ENCODE results near the gene DGKI.

DGKI gene

DNA sequence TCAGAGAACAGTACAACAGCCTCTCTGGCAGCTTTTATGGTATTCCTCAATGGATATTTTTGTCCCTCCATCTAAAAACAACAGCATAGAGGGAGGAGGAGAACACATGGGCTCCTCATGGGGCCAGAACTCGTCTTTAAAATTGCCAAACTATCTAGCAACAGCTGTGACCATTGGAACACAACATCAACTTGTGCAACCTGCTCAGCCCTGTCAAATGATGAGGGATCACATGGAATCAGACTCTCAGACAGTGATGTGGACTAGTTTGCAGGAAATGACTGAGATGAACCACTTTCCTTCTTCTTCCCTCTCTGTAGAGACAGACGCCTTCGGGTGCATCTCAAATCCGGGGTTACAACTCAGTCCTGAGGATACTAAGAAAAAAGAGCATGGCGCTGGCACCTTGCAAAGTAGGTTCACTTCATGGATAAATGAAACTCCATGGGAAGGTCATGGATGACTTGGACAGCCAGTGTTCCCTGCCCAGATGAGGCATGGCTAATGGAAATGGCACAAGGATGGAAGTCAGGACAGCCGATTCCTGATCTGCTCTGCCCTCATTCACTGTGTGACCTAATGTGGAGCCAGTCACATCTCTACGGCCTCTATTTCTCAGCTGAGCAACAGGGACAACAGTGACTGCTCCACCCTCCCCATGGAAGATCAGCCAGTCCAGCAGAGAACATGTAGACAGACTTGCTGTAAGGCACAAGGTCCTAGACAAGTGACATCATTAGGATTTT lies 24.6 kb upstream of the DGKI start:
- no peak for DNase-seq

DNA sequence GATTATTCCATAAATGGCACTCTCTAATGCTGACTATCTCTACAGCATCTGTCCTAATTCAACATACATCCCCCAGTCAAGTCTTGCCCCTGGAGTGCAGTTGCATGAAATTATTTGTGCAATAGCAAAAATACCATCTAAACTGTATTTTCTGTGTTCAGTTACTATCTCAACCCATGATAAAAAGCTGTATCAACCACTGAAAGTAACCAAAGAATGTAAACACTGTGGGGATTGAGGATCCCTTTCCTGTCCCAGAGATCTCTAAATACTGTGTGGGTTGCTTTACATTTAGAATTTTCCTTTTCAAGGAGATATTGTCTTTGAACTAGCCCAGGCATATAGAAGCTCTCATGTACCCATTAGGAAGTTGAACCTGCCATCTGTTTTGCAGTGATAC lies 23.9 kb upstream of the DGKI start:
- no peak for DNase-seq

DNA sequence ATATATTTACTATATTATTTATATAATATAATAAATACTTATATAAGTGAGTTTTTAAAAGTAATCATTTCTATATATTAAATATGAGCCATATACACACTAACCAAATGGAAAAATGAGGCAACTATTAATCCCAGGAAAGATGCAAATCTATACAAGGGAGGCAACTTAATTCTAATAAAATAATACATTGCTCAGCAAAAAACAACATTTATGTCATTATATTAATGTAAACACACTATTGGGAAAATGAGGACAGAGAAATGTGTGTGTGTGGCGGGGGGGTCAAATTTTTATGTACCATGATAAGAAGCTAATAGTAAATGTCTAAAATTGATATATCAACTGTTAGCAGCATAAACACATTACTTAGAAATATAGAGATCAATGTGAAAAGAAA lies 23.3 kb upstream of the DGKI start:
- DNase-seq = no peak

- no peak for DNase-seq
Measured at GRCh38 chr7:137869260-137869659, 22.5 kb upstream of the DGKI start.

DNA sequence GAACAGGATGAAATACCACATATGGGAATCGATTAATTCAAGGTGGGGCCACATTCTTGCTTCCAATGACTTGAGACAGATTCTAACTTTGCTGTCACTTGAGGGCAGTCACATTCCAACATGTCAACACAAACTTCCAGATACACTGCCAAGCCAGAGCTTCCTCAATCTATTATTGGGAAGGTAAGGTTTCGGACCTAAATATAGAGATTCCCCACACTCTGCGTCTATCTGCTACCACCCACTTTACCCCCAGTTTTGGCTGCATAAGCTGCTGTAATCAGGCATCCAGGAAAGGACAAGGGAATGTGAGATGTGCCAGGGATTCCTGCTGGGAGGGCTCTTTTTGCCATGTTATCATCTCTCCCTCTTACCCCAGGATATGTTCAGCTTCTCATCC lies 20.5 kb upstream of the DGKI start:
- DNase-seq = no peak

DNA sequence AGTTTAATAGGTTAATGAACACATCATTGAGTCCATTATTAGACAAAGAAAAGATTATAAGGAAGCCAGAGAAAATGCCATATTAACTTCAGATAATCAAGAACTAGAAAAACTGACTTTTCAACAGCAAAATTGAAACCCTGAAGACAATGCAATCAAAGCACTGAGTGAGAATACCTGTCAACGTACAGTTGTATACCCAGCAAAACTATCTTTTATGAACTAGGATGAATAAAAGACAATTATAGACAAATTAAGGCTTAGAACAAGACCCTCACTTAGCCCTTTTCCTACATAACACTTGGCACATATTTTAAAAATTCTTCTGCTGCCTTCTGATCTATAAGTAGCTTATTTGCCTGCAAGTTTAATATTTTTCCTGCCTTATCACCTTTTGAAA lies 19.0 kb upstream of the DGKI start:
- DNase-seq = no peak

DNA sequence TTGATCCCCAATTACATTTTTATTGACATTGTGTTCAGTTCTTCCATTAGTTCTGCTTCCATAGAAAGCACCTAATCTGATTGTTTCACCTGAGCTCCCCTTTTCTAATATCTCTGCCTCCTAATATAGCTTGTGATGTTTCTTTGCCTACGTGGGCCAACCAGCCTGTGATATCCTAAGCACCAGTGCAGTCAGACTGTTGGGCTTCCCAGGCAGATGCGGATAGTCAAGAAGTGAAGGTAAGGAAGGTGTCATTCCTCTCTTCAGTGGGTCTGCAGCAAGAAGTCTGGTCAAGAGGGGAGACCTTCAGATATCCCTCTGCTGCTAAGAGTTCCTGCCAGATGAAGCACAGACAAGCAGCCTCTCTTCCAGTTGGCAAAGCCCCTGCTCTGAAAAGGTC lies 16.2 kb upstream of the DGKI start:
- no peak for DNase-seq

DNA sequence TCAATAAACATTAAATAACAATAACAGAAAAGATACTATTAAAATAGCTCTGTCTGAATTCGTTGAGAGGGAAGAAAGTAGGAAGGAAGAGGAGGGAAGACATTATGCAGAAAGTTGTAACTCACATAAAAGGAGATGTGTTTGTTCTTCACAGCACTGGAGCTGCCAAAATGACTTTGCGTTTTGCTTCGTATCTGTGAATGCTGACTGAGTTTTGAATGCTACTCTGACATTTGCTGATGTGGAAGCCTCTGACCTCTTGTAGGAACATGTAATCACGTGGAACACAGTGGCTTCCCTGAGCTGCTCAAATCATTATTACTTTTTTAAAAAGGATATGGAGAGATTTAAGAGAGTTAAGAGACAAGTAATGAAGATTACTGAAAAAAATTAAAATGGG lies 15.6 kb upstream of the DGKI start:
- DNase-seq = no peak

DNA sequence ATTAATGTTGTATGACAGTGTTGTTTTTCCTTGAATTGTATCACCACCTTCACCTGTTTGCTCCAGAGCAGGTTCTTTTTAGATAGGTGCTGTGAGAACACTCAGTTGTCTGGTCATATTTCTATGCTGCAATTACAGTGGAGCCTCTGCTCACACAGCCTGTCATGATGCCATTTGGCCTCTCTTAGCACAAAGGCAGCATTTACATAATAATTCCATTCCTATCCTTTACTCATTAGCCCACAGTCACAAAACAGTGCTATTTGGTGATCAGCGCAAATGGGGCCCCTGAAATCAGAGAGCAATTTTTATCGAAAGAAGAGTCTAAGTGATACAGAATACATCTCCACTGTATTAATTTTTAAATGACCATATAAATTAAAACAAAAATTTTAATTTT lies 13.8 kb upstream of the DGKI start:
- DNase-seq = no peak

DNA sequence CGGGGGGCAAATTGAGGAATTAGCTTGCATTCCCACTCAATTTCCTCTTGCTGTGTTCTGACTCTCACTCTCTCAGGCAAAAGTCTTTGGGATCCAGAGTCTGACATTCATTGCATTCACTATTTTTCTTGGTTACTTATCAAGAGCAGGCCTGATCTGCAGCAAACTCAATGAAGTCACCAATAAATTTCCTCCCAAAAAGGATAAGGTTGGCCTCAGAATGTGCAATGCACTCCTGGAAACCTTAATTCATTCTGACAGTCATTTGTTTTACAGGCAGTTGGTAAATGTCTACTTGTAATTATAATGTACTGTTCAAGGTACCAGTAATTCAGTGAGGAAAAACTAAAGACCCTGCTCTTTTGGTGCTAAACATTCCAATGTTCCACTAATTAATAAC lies 6.3 kb upstream of the DGKI start:
- DNase-seq = no peak

DNA sequence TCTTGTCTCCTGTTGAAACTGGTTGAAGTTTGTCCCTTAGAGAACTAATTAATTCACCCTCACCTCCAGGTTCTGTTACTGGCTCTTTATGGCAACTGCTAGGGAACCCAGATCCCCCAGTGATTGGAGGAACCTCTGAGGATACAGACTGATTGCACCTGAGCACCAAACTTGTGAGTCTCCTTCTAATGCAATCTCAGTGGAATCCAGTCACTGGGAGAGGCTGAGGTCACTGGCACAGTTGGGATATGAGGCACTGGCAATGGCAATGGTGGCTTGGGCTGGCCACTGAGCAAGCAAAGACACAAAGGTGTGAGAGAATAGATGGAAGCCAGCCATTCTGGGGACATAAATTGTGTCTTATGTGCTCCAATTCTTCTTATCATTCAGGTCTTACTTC lies 5.3 kb upstream of the DGKI start:
- no peak for DNase-seq

- DNase-seq = no peak
Measured at GRCh38 chr7:137850972-137851945, 4.5 kb upstream of the DGKI start.

DNA sequence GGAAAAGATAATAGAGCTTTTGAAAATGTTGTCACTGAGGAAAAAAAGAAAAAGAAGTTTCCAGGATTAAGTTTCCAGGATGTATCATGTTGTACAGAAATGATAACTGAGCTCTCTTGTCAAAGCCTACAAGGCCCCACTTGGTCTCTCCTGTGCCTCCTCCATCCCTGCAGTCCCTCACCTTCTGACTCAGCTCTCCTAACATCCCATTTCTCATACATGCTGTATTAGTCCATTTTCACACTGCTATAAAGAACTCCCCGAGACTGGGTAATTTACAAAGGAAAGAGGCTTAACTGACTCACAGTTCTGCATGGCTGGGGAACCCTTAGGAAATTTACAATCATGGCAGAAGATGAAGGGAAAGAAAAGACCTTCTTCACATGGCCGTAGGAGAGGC lies 3.8 kb upstream of the DGKI start:
- no peak for DNase-seq

GRCh38 chr7:137848095-137848494 lies 1.3 kb upstream of the DGKI start:
- DNase-seq = no peak

DNA sequence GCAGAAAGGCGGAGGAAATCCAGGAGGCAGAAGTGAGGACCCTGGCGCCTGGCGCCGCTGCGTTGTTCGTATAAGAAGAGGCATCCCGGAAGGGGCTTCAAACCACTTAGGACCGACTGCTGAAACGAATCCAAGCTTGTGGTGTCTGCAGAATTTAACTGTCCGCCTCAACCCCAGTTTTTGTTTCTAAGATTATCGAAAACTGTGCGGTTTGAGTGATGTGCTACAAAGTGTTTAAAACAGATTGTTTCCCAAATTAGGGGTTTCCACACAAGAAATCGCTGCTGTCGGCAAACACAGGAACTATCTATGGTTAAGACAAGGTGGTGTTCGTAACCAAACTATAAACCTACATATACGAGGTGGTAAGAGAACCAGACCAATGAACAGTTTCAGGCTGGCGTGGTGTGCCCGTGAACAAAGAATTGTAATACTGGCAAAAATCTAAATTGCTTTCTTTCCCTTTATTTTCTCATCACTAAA lies 835 bp upstream of the DGKI start:
- DNase-seq = no peak

DNA sequence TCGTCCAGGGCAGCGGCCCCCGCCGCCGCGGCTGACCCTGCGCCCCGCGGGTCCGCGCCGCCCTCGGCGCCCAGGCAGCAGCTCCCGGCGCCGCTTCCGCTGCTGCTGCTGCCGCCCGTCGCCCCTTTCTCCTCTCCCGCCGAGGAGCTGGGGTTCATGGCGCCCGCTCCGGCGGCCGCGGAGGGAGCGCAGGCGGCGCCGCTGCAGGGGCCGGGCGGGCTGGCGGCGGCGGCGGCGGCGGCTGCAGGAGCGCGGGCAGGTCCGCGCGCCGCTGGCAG lies 286 bp downstream of the DGKI start:
- no peak for DNase-seq

DNA sequence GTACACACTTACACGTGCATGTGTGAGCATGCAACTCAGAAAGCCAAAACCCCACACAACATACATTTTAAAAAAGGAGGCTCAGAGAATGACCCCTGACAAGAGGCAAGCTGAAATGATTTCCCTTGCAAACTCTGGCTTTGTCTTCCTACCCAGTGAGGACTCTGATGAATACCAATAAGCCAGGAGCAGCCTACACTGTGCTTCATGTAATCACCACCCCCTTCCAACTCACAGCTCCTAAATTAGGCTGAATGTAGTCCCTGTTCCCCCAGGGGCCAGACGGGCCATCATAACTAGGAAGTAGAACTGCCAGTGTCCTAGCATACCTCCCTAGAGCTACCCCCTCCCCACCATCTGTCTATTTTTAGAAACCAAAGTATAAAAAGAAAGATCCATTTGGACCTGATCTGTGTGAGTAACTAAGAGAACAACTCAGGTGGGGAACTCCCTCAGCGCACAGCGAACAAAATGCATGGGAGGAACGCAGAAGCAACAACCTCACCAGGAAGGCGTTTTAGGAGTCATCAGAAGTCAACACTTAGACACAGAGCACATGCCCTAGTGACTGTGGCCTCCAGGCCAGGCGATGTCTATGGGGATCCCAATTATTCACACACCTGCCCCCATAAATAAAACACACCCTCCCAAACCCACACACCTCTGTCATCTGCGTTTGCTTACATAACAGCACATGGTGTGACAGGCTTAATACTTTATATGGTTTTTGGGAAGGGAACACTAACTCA lies 1.9 kb downstream of the DGKI start:
- no peak for DNase-seq

DNA sequence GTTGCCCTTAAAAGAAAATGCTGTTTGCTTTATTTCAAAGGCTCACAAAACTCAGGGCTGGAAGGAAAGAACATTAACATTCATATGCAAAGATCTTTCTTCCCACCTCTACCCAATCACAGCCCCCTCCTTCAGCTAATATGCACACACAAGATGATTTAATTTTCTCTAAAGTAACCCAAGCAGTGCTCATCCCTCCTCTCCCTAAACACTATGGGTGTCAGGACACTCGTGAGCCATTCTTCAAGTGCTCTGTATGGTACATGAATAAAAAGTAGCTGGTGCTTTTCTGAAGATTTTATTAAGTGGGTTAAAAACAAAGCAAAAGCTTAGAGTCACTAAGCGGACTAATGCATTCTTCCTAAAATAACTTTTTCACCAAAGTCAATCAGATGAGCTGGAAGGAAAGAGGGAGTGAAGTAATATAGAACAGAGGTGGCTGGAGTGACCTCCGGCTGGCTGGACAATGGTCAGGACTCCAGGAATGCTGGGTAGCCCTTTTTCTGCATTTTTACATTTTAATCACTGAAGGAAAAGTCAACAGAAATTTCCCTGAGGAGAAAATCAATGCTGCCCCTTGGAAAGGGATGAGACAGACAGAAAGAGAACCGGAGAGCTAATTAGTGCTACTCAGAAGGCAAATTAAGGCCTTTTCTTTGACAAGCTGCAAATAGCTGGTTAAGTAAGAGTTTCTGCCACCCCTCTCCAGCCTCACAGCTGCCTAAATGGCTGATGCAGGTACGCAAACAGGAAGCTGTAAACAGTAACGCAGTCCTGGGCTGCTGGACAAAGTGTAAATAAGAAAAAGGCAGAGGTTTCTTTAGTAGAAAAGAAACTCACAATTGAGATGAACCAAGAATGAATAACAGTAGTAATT lies 6.6 kb downstream of the DGKI start:
- no peak for DNase-seq

- no peak for DNase-seq
Measured at GRCh38 chr7:137838706-137839315, 8.0 kb downstream of the DGKI start.

DNA sequence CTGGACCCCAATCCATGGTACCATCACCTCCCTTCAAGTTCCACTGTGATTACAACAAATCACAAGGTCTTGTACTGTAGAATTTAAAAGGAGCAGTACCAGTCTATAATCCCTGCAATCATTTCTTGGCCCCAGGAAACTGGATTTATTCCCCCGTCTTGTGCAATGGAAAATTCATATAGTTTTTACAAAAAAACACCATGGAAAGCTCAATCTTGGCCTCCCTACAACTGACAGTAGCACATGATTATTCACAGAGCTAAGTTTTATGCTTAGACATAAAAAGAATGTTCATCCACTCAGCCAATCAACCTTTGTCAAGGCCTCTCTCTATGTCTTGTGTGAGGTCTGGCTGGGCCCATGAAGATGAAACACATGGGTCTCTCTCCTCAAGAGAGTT lies 10.2 kb downstream of the DGKI start:
- no peak for DNase-seq

- DNase-seq = no peak
Measured at GRCh38 chr7:137836113-137836509, 10.7 kb downstream of the DGKI start.

DNA sequence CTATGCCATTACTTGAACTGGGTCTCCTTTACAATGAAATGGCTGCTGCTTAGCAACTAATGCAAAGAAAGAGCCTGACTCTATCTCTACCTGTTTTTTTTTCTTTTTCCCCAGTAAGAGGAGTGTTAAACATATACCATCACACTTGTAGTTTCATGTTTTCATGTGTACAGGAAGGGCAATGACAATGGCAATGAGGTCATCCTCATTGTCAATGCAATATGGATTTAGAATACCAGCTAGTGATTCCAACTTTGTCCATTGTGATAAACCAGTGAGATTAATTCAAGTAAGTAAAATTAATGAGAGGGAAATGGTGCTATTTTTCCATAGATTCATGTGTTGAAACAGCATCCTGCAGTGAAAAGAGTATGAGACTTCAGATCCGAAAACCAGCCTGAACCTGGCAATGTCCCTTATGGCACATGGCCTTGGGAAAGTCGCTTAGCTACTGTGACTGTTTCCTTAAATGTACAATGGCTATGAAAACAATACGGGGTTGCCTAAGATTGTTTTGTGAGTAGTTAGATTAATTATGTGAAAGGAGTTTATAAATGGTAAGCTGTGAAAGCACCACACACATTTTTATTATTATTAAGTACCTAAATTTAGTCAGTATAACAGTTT lies 11.2 kb downstream of the DGKI start:
- DNase-seq = no peak
